IMR-90 (cell line): Measurements from ENCODE around the gene ACOXL. TPM values are rescaled to one million over a fixed set of nuclear protein-coding genes. Genes with fewer than 3 reads are reported as not detected.

Experiments
- ATAC-seq: fragments of 200-7000 bp; cut with Tn5 transposase; 2 replicates; pipeline ENCODE4 v1.9.1; 2020; ENCODE audit warnings: low read depth, mild to moderate bottlenecking, moderate library complexity
- BruUV-seq: library from RNA; stranded (reverse); fragments of 400-500 nt; replicated peaks from 2 replicates; lab custom pipeline; 2021; lab: Mats Ljungman, UMichigan
- CTCF ChIA-PET: fragments of 300-600 bp; formaldehyde crosslinking; extraction: SDS; loops from one replicate; lab custom pipeline; 2021; ENCODE audit warnings: antibody characterized with exemption; lab: Yijun Ruan, JAX
- POLR2A ChIA-PET: fragments of 300-600 bp; sonication (Branson Sonifier 250); formaldehyde crosslinking; loops from one replicate; lab custom pipeline; 2022; ENCODE audit warnings: antibody characterized with exemption; ENCODE audit not compliant: unreplicated experiment; lab: Charles Lee
- DNase-seq: peaks from one replicate; pipeline ENCODE4 v3.0.0; 2013
- H2AFZ ChIP-seq: replicated peaks from 2 replicates; pipeline ENCODE3; 2013; ENCODE audit warnings: low read length, mild to moderate bottlenecking; ENCODE audit not compliant: poor library complexity
- H2AK5ac ChIP-seq: 2 replicates; pipeline ENCODE4 v1.6.1; 2013; ENCODE audit warnings: low read depth, low read length, inconsistent platforms
- H2AK9ac ChIP-seq: replicated peaks from 2 replicates; pipeline ENCODE3; 2013; ENCODE audit warnings: mild to moderate bottlenecking, low read depth, low read length, moderate library complexity; ENCODE audit not compliant: poor library complexity
- H2BK120ac ChIP-seq: 2 replicates; pipeline ENCODE4 v1.6.1; 2013; ENCODE audit warnings: low read depth, low read length, inconsistent platforms
- H2BK15ac ChIP-seq: 3 replicates; pipeline ENCODE4 v1.6.1; 2013; ENCODE audit warnings: low read depth, low read length, inconsistent platforms
- H2BK20ac ChIP-seq: 2 replicates; pipeline ENCODE4 v1.6.1; 2013; ENCODE audit warnings: low read depth, mild to moderate bottlenecking, inconsistent platforms, low read length, moderate library complexity
- H2BK5ac ChIP-seq: 2 replicates; pipeline ENCODE4 v1.6.1; 2013; ENCODE audit warnings: mild to moderate bottlenecking, low read depth, low read length, inconsistent platforms; ENCODE audit not compliant: poor library complexity, severe bottlenecking
- H3K14ac ChIP-seq: replicated peaks from 2 replicates; pipeline ENCODE4 v1.6.1; 2013; ENCODE audit warnings: low read depth, low read length, inconsistent platforms
- H3K18ac ChIP-seq: 2 replicates; pipeline ENCODE4 v1.6.1; 2013; ENCODE audit warnings: low read depth, low read length, control low read depth
- H3K23ac ChIP-seq: 2 replicates; pipeline ENCODE4 v1.6.1; 2013; ENCODE audit warnings: low read depth, low read length, inconsistent platforms
- H3K27ac ChIP-seq: 2 replicates; pipeline ENCODE4 v1.5.1; 2013; ENCODE audit warnings: mild to moderate bottlenecking, control low read depth, low read length; ENCODE audit not compliant: insufficient read depth
- H3K27me3 ChIP-seq: 2 replicates; pipeline ENCODE4 v1.6.1; 2013; ENCODE audit warnings: low read length; ENCODE audit not compliant: control insufficient read depth, insufficient read depth
- H3K36me3 ChIP-seq: 2 replicates; pipeline ENCODE4 v1.6.1; 2013; ENCODE audit warnings: low read length, mixed read lengths; ENCODE audit not compliant: control insufficient read depth, insufficient read depth
- H3K4ac ChIP-seq: 2 replicates; pipeline ENCODE4 v1.6.1; 2013; ENCODE audit warnings: low read depth, low read length, inconsistent platforms
- H3K4me1 ChIP-seq: 2 replicates; pipeline ENCODE4 v1.6.1; 2013; ENCODE audit warnings: low read length, mixed read lengths; ENCODE audit not compliant: control insufficient read depth, insufficient read depth
- H3K4me2 ChIP-seq: 2 replicates; pipeline ENCODE4 v1.6.1; 2013; ENCODE audit warnings: low read depth, mild to moderate bottlenecking, control low read depth, low read length, moderate library complexity
- H3K4me3 ChIP-seq: 2 replicates; pipeline ENCODE4 v1.5.1; 2013; ENCODE audit warnings: low read depth, mild to moderate bottlenecking, control low read depth, low read length, moderate library complexity; ENCODE audit not compliant: insufficient read depth
- H3K56ac ChIP-seq: 2 replicates; pipeline ENCODE4 v1.6.1; 2013; ENCODE audit warnings: low read length, inconsistent platforms; ENCODE audit not compliant: insufficient read depth; ENCODE audit errors: extremely low read depth
- H3K79me1 ChIP-seq, 2 experiments: 2 replicates each; pipeline ENCODE4 v1.6.1; 2013; ENCODE audit warnings: low read length in 2 of 2, inconsistent platforms in 1 of 2, low read depth in 1 of 2
- H3K9ac ChIP-seq: 2 replicates; pipeline ENCODE4 v1.6.1; 2013; ENCODE audit warnings: low read depth, low read length, control low read depth
- H3K9me1 ChIP-seq: 2 replicates; pipeline ENCODE4 v1.6.1; 2013; ENCODE audit warnings: low read length, inconsistent platforms; ENCODE audit not compliant: insufficient read depth
- H3K9me3 ChIP-seq: 2 replicates; pipeline ENCODE4 v1.6.1; 2013; ENCODE audit warnings: low read length; ENCODE audit not compliant: control insufficient read depth, insufficient read depth
- H4K20me1 ChIP-seq: 2 replicates; pipeline ENCODE4 v1.6.1; 2013; ENCODE audit warnings: low read length, inconsistent platforms; ENCODE audit not compliant: insufficient read depth
- H4K5ac ChIP-seq: 2 replicates; pipeline ENCODE4 v1.6.1; 2013; ENCODE audit warnings: mild to moderate bottlenecking, low read depth, low read length, control low read depth
- H4K8ac ChIP-seq, 2 experiments: 2 replicates each; pipeline ENCODE4 v1.6.1; 2013; ENCODE audit warnings: low read depth in 2 of 2, low read length in 2 of 2, control low read depth in 1 of 2, inconsistent platforms in 1 of 2
- H4K91ac ChIP-seq: 2 replicates; pipeline ENCODE4 v1.6.1; 2013; ENCODE audit warnings: low read depth, low read length, inconsistent platforms; ENCODE audit not compliant: insufficient read depth
- BHLHE40 ChIP-seq: fragments of 150-350 bp; IDR thresholded peaks from 2 replicates; pipeline ENCODE4 v1.6.1; 2016; ENCODE audit warnings: mild to moderate bottlenecking, low read depth, low read length
- CEBPB ChIP-seq: IDR thresholded peaks from 2 replicates; pipeline ENCODE4 v1.6.1; 2012; ENCODE audit warnings: low read depth, low read length, improper control_type of control experiment
- CHD1 ChIP-seq: IDR thresholded peaks from 2 replicates; pipeline ENCODE4 v1.6.1; 2012; ENCODE audit warnings: low read depth, low read length, improper control_type of control experiment
- ELK1 ChIP-seq: fragments of 150-350 bp; IDR thresholded peaks from 2 replicates; pipeline ENCODE4 v1.6.1; 2016; ENCODE audit warnings: low read depth, mild to moderate bottlenecking, low read length, moderate library complexity, borderline replicate concordance
- FOS ChIP-seq: fragments of 150-350 bp; IDR thresholded peaks from 2 replicates; pipeline ENCODE4 v1.6.1; 2016; ENCODE audit warnings: low read depth, low read length
- MAFK ChIP-seq: IDR thresholded peaks from 2 replicates; pipeline ENCODE4 v1.6.1; 2012; ENCODE audit warnings: low read depth, low read length, improper control_type of control experiment
- MAZ ChIP-seq: IDR thresholded peaks from 2 replicates; pipeline ENCODE4 v1.6.1; 2012; ENCODE audit warnings: low read depth, mild to moderate bottlenecking, low read length, improper control_type of control experiment, moderate library complexity, borderline replicate concordance
- MXI1 ChIP-seq: IDR thresholded peaks from 2 replicates; pipeline ENCODE4 v1.6.1; 2012; ENCODE audit warnings: low read depth, mild to moderate bottlenecking, low read length, moderate library complexity, borderline replicate concordance
- NFE2L2 ChIP-seq: fragments of 150-350 bp; IDR thresholded peaks from 2 replicates; pipeline ENCODE4 v1.6.1; 2016; ENCODE audit warnings: low read depth, mild to moderate bottlenecking, low read length
- POLR2A ChIP-seq: IDR thresholded peaks from 2 replicates; pipeline ENCODE4 v1.6.1; 2012; ENCODE audit warnings: mild to moderate bottlenecking, low read depth, low read length
- RAD21 ChIP-seq: IDR thresholded peaks from 2 replicates; pipeline ENCODE4 v1.6.1; 2012; ENCODE audit warnings: low read length, improper control_type of control experiment
- RCOR1 ChIP-seq: IDR thresholded peaks from 2 replicates; pipeline ENCODE4 v1.6.1; 2012; ENCODE audit warnings: mild to moderate bottlenecking, low read length, improper control_type of control experiment; ENCODE audit not compliant: insufficient replicate concordance
- RFX5 ChIP-seq: IDR thresholded peaks from 2 replicates; pipeline ENCODE4 v1.8.0; 2012; ENCODE audit warnings: low read depth, mild to moderate bottlenecking, low read length, moderate library complexity
- SMC3 ChIP-seq: fragments of 150-350 bp; IDR thresholded peaks from 2 replicates; pipeline ENCODE4 v1.6.1; 2016; ENCODE audit warnings: low read depth, mild to moderate bottlenecking, antibody characterized with exemption, low read length, moderate library complexity
- USF2 ChIP-seq: fragments of 150-350 bp; IDR thresholded peaks from 2 replicates; pipeline ENCODE4 v1.6.1; 2017; ENCODE audit warnings: mild to moderate bottlenecking, antibody characterized with exemption, low read length, low read depth
- WGBS, 2 experiments: methylation state at CpG; one replicate each; pipeline versions ENCODE4 v1.1.5 to v1.1.7; 2013; ENCODE audit warnings: missing lambda C conversion rate in 2 of 2; ENCODE audit not compliant: insufficient read length in 1 of 2; ENCODE audit errors: extremely low coverage in 2 of 2; 5-methylcytosine and 5-hydroxymethylcytosine counted together
- dilution Hi-C: fragments of 300-500 bp; cut with HindIII; formaldehyde crosslinking; loops from one replicate; pipeline ENCODE4 v1.14.3; 2018; ENCODE audit warnings: low sequenced_read_pairs; ENCODE audit not compliant: unreplicated experiment
- in situ Hi-C: fragments of 300-500 bp; cut with MboI; formaldehyde crosslinking; loops from 3 replicates; pipeline ENCODE4 v1.14.3; 2019; ENCODE audit warnings: low sequenced_read_pairs, inconsistent platforms, mixed read lengths
- intact Hi-C: fragments of 100-400 bp; cut with micrococcal nuclease; formaldehyde crosslinking; loops from 2 replicates; pipeline ENCODE4 v1.10.0; 2022
- polyA plus RNA-seq, 3 experiments: library from polyadenylated mRNA; depleted of rRNA; stranded (reverse); fragments of >200 nt; gene quantifications; 2 replicates each; pipeline ENCODE4 v1.2.3, GENCODE V29; 2012; ENCODE audit warnings: low replicate concordance in 1 of 3
- total RNA-seq: library from RNA; depleted of rRNA; stranded (reverse); fragments of >200 nt; gene quantifications from 2 replicates; pipeline ENCODE4 v1.2.3, GENCODE V29; 2012

The ACOXL gene
- total and polyA plus RNA-seq, 2 of the 4 experiments (the other 2 are of a cell fraction), result not detected

DNA sequence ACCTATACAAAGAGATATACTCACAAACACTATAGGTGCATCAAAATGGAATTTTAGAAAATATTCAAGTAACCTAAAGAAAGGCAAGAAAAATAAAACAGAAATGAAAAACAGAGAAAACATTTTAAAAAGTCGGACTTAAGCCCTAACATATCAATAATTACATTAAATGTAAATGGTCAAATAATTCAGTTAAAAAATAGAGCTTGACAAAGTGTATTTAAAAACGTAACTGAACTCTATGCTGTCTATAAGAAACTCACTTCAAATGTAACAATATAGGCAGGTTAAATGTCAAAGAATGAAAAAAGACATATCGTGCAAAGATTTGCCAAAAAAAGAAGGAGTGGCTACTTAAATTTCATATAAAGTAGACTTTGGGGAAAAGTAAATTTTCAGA is 163.9 kb downstream of the ACOXL start:
- Histone ChIP-seq H4K91ac (no peak overlapping the region), H3K9me1 (no peaks in the 10 kb centered on the region), H3K9ac (no peak overlapping the region), H3K4ac (no peak overlapping the region), H3K14ac (no peak overlapping the region), H2AK5ac (no peak overlapping the region), H4K20me1 (no peaks in the 10 kb centered on the region), H3K56ac (no peak overlapping the region), H4K8ac (no peak overlapping the region), H2AFZ (no peak overlapping the region), H3K4me2 (no peak overlapping the region), H4K5ac (no peak overlapping the region), H2BK5ac (no peak overlapping the region), H3K4me3 (no peak overlapping the region), H2BK15ac (no peak overlapping the region), H2BK120ac (no peak overlapping the region), H2BK20ac (no peak overlapping the region), H3K27ac (no peak overlapping the region), H3K18ac (no peak overlapping the region), H3K9me3 (no peaks in the 10 kb centered on the region), H3K27me3 (peaks cover 7% of the 10 kb centered on the region; the same call in 1 of the 2 replicates), H3K79me1 (no peaks in the 10 kb centered on the region), H2AK9ac (no peak overlapping the region), H3K36me3 (no peaks in the 10 kb centered on the region), H3K4me1 (no peaks in the 10 kb centered on the region), H3K23ac (no peak overlapping the region)
- TF ChIP-seq MAZ (no peak), CEBPB (no peak), ELK1 (no peak), MAFK (no peak), FOS (no peak), MXI1 (no peak), RFX5 (no peak), NFE2L2 (no peak), POLR2A (no peak), CHD1 (no peak), RCOR1 (no peak), USF2 (no peak), RAD21 (no peak), BHLHE40 (no peak), SMC3 (no peak)
- BruUV-seq, result no TSS peak
- POLR2A ChIA-PET, result no interaction called here
- WGBS, 2 experiments, result no CpG with 5 or more reads among the region's 3 CpGs
- dilution Hi-C loops, result no loop called here
- intact Hi-C loops, result no loop called here
- no peak for ATAC-seq
- CTCF ChIA-PET, result no interaction called here
- in situ Hi-C loops, result no loop called here
- DNase-seq, result no peak
